ENCODE measurements around the gene SGPP2. TPM values are rescaled to one million over a fixed set of nuclear protein-coding genes. Genes with fewer than 3 reads are reported as not detected.

The SGPP2 gene
- total RNA-seq, 1 donor from 2014 or later, result 0.11 TPM

- Mint-ChIP-seq H3K27ac (no peak overlapping the region), H3K9me3 (peaks cover 8% of the 10 kb centered on the region), H3K4me1 (peaks cover 28% of the 10 kb centered on the region), H3K36me3 (no peaks in the 10 kb centered on the region), H3K4me3 (no peak overlapping the region), H3K27me3 (ENCODE audit: insufficient read depth, low read depth) (peaks cover 6% of the 10 kb centered on the region)
- Histone ChIP-seq H3K27me3 (peaks cover 90% of the 10 kb centered on the region), H3K4me1 (peaks cover 7% of the 10 kb centered on the region), H3K9ac (no peak overlapping the region), H3K9me3 (ENCODE audit: low read depth) (no peaks in the 10 kb centered on the region), H3K79me2 (ENCODE audit: low read depth) (no peaks in the 10 kb centered on the region), H3F3A (ENCODE audit: low read depth) (no peaks in the 10 kb centered on the region), H4K20me1 (ENCODE audit: low read depth) (no peaks in the 10 kb centered on the region), H3K4me2 (no peak overlapping the region), H3K27ac (no peak overlapping the region), H2AFZ (replicated peaks) (no peak overlapping the region), H3K4me3 (no peak overlapping the region), H3K36me3 (no peaks in the 10 kb centered on the region)
- no peak for DNase-seq (ENCODE audit: low spot score)
- no peak for TF ChIP-seq EZH2 (IDR thresholded peaks at IDR 0.05)
- TF ChIP-seq, protein P1, sequence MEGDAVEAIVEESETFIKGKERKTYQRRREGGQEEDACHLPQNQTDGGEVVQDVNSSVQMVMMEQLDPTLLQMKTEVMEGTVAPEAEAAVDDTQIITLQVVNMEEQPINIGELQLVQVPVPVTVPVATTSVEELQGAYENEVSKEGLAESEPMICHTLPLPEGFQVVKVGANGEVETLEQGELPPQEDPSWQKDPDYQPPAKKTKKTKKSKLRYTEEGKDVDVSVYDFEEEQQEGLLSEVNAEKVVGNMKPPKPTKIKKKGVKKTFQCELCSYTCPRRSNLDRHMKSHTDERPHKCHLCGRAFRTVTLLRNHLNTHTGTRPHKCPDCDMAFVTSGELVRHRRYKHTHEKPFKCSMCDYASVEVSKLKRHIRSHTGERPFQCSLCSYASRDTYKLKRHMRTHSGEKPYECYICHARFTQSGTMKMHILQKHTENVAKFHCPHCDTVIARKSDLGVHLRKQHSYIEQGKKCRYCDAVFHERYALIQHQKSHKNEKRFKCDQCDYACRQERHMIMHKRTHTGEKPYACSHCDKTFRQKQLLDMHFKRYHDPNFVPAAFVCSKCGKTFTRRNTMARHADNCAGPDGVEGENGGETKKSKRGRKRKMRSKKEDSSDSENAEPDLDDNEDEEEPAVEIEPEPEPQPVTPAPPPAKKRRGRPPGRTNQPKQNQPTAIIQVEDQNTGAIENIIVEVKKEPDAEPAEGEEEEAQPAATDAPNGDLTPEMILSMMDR (IDR thresholded peaks at IDR 0.05), result no peak
- no peak for TF ChIP-seq EZH2phosphoT487 (IDR thresholded peaks at IDR 0.05)
Observed at GRCh38 chr2:222430681-222431080, 6.3 kb downstream of the SGPP2 start.

- Histone ChIP-seq H3K4me2 (no peak overlapping the region), H3K27ac (no peak overlapping the region), H4K20me1 (ENCODE audit: low read depth) (no peaks in the 10 kb centered on the region), H3K4me3 (no peak overlapping the region), H3F3A (ENCODE audit: low read depth) (no peaks in the 10 kb centered on the region), H3K9me3 (ENCODE audit: low read depth) (no peaks in the 10 kb centered on the region), H3K36me3 (no peaks in the 10 kb centered on the region), H3K9ac (no peak overlapping the region), H3K27me3 (peaks cover 78% of the 10 kb centered on the region), H2AFZ (replicated peaks) (no peak overlapping the region), H3K79me2 (ENCODE audit: low read depth) (no peaks in the 10 kb centered on the region), H3K4me1 (peaks cover 7% of the 10 kb centered on the region)
- H3K27ac Mint-ChIP-seq, result peak overlapping the region; percentile 1
- H3K4me1 Mint-ChIP-seq, result peaks cover 18% of the 10 kb centered on the region
- H3K4me3 Mint-ChIP-seq, result no peak overlapping the region
- TF ChIP-seq EZH2 (IDR thresholded peaks at IDR 0.05), result no peak
- TF ChIP-seq EZH2phosphoT487 (IDR thresholded peaks at IDR 0.05), result no peak
- TF ChIP-seq, protein P1 (IDR thresholded peaks at IDR 0.05), result no peak
- no peak for DNase-seq (ENCODE audit: low spot score)
- peaks cover 9% of the 10 kb centered on the region for H3K9me3 Mint-ChIP-seq
- H3K36me3 Mint-ChIP-seq, result no peaks in the 10 kb centered on the region
- H3K27me3 Mint-ChIP-seq (ENCODE audit: insufficient read depth, low read depth), result peaks cover 3% of the 10 kb centered on the region
Observed at GRCh38 chr2:222431869-222432268, 7.5 kb downstream of the SGPP2 start.

- H3K9me3 ChIP-seq (ENCODE audit: low read depth), result no peaks in the 10 kb centered on the region
- H3K27me3 ChIP-seq, result peaks cover 61% of the 10 kb centered on the region
- Mint-ChIP-seq H3K9me3 (peaks cover 13% of the 10 kb centered on the region), H3K36me3 (no peaks in the 10 kb centered on the region), H3K27me3 (ENCODE audit: insufficient read depth, low read depth) (peaks cover 3% of the 10 kb centered on the region), H3K4me3 (no peak overlapping the region), H3K27ac (peak overlapping the region; percentile 74), H3K4me1 (peaks cover 14% of the 10 kb centered on the region)
- no peaks in the 10 kb centered on the region for H3K79me2 ChIP-seq (ENCODE audit: low read depth)
- DNase-seq (ENCODE audit: low spot score), result no peak
- no peak overlapping the region for H3K9ac ChIP-seq
- H3K36me3 ChIP-seq, result no peaks in the 10 kb centered on the region
- no peak overlapping the region for H2AFZ ChIP-seq (replicated peaks)
- H3K4me1 ChIP-seq, result peaks cover 7% of the 10 kb centered on the region
- no peak overlapping the region for H3K4me2 ChIP-seq
- H3K4me3 ChIP-seq, result no peak overlapping the region
- no peaks in the 10 kb centered on the region for H4K20me1 ChIP-seq (ENCODE audit: low read depth)
- no peaks in the 10 kb centered on the region for H3F3A ChIP-seq (ENCODE audit: low read depth)
- TF ChIP-seq EZH2 (IDR thresholded peaks at IDR 0.05) (no peak), EZH2phosphoT487 (IDR thresholded peaks at IDR 0.05) (no peak)
- TF ChIP-seq, protein P1 (IDR thresholded peaks at IDR 0.05), result no peak
- no peak overlapping the region for H3K27ac ChIP-seq
Observed at GRCh38 chr2:222433332-222434173, 9.2 kb downstream of the SGPP2 start.
